PC-9 (cell line): ENCODE measurements around the gene VPS13D. TPM values are rescaled to one million over a fixed set of nuclear protein-coding genes. Genes with fewer than 3 reads are reported as not detected.

Experiments used
- BruUV-seq: library from RNA; stranded (reverse); fragments of 400-500 nt; replicated peaks from 2 replicates; lab custom pipeline; 2021; lab: Mats Ljungman, UMichigan
- CTCF ChIA-PET: fragments of 300-600 bp; sonication (Branson Sonifier 250); formaldehyde crosslinking; loops from one replicate; lab custom pipeline; 2022; ENCODE audit warnings: antibody characterized with exemption; lab: Charles Lee
- POLR2A ChIA-PET: fragments of 300-600 bp; sonication (Branson Sonifier 250); formaldehyde crosslinking; loops from one replicate; lab custom pipeline; 2022; ENCODE audit warnings: antibody characterized with exemption; ENCODE audit not compliant: unreplicated experiment; lab: Charles Lee
- DNase-seq, 2 experiments: peaks; one replicate each; pipeline versions ENCODE4 v3.0.0 to v3.0.0-alpha.2; 2015 to 2022; ENCODE audit warnings: mixed read lengths in 1 of 2
- H2AFZ ChIP-seq: fragments of 200-600 bp; sonication (generic); 2 replicates; pipeline ENCODE4 v1.8.1; 2017; ENCODE audit warnings: antibody characterized with exemption
- H3F3A ChIP-seq: fragments of 200-600 bp; sonication (generic); 2 replicates; pipeline ENCODE4 v1.8.1; 2017; ENCODE audit warnings: antibody characterized with exemption, mild to moderate bottlenecking, low read depth; ENCODE audit not compliant: insufficient read depth
- H3K27ac ChIP-seq: fragments of 200-600 bp; sonication (generic); 2 replicates; pipeline ENCODE4 v1.6.1; 2016; ENCODE audit warnings: mixed run types
- H3K27me3 ChIP-seq: fragments of 200-600 bp; sonication (generic); 2 replicates; pipeline ENCODE4 v1.6.1; 2016; ENCODE audit warnings: low read depth, mixed run types; ENCODE audit not compliant: insufficient read depth
- H3K36me3 ChIP-seq: fragments of 200-600 bp; sonication (generic); 2 replicates; pipeline ENCODE4 v1.6.1; 2016; ENCODE audit warnings: low read depth, mixed run types
- H3K4me1 ChIP-seq: fragments of 200-600 bp; sonication (generic); replicated peaks from 2 replicates; pipeline ENCODE4 v1.6.1; 2016; ENCODE audit warnings: mixed run types; ENCODE audit not compliant: insufficient read depth
- H3K4me2 ChIP-seq: fragments of 200-600 bp; sonication (generic); 2 replicates; pipeline ENCODE4 v1.6.1; 2017; ENCODE audit warnings: mixed run types
- H3K4me3 ChIP-seq: fragments of 200-600 bp; sonication (generic); 2 replicates; pipeline ENCODE4 v1.6.1; 2016; ENCODE audit warnings: mixed run types
- H3K79me2 ChIP-seq: fragments of 200-600 bp; sonication (generic); 2 replicates; pipeline ENCODE4 v1.6.1; 2017; ENCODE audit warnings: low read depth, mixed run types
- H3K9me2 ChIP-seq: fragments of 200-600 bp; sonication (generic); 2 replicates; pipeline ENCODE4 v1.8.1; 2017; ENCODE audit warnings: mild to moderate bottlenecking; ENCODE audit not compliant: insufficient read depth
- H3K9me3 ChIP-seq: fragments of 200-600 bp; sonication (generic); 2 replicates; pipeline ENCODE4 v1.8.1; 2016; ENCODE audit warnings: low read depth; ENCODE audit not compliant: insufficient read depth
- H4K20me1 ChIP-seq: fragments of 200-600 bp; sonication (generic); 2 replicates; pipeline ENCODE4 v1.8.1; 2017; ENCODE audit not compliant: insufficient read depth
- EZH2 ChIP-seq: fragments of 200-600 bp; sonication (generic); IDR thresholded peaks from 2 replicates; pipeline ENCODE4 v1.8.0; 2017; ENCODE audit warnings: antibody characterized with exemption, low read depth
- intact Hi-C: fragments of 100-400 bp; cut with micrococcal nuclease; formaldehyde crosslinking; loops from one replicate; pipeline ENCODE4 v1.10.0; 2022; ENCODE audit not compliant: unreplicated experiment
- total RNA-seq: library from RNA; stranded (reverse); gene quantifications from 2 replicates; pipeline ENCODE4 v1.2.3, GENCODE V29; 2021
- TF ChIP-seq, protein P1 (sequence below): fragments of 200-600 bp; sonication (generic); conservative IDR thresholded peaks from 2 replicates; pipeline ENCODE4 v1.6.1; 2017; ENCODE audit warnings: mixed run types, antibody characterized with exemption, mild to moderate bottlenecking, moderate library complexity

Gene VPS13D
- total RNA-seq, 1 experiment from 2014 or later, result 36.2 TPM

DNA sequence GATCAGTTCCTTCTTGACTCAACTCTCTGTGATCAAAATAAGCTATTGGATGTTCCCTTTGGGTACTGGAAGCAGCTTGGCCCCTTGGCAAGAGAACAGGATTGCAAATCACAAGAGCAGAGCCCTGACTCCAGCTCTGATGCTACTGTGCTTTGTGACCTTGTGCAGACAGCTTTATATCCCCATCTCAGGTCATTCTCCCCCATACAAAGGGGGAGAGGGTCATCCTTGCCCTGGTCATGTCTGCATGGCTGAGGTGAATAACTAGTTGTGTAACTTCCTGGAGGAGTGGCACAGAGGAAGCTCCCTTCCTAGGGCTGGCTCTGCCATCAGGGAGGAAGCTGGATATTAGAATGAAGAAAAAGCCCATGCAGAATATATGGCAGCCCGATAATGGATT, 245.3 kb downstream of the VPS13D start:
- peaks cover 3% of the 10 kb centered on the region; the same call in 1 of the 2 replicates for H3K36me3 ChIP-seq
- no peak for DNase-seq
- H3K79me2 ChIP-seq, result no peaks in the 10 kb centered on the region
- intact Hi-C loops, result loop anchor here (5.0 kb wide), 1 partner anchor 68 kb away; no protein-coding TSS in a partner anchor
- POLR2A ChIA-PET, result interaction anchor here (0.7 kb wide), 1 partner anchor 149 kb away, joined by 10 read pairs; no protein-coding TSS in a partner anchor
- peaks cover 53% of the 10 kb centered on the region for H3K4me1 ChIP-seq
- no peak overlapping the region for H3K4me2 ChIP-seq
- H4K20me1 ChIP-seq, result no peaks in the 10 kb centered on the region
- H3K27ac ChIP-seq, result peak overlapping the region; percentile 96; the same call in 1 of the 2 replicates
- CTCF ChIA-PET, result interaction anchor here (1.2 kb wide), 1 partner anchor 144 kb away, joined by 7 read pairs; no protein-coding TSS in a partner anchor
- peaks cover 15% of the 10 kb centered on the region; the same call in 1 of the 2 replicates for H3K9me3 ChIP-seq
- no TSS peak for BruUV-seq
- peaks cover 43% of the 10 kb centered on the region for H3F3A ChIP-seq
- no peaks in the 10 kb centered on the region for H3K27me3 ChIP-seq
- no peaks in the 10 kb centered on the region for H3K9me2 ChIP-seq
- no peak overlapping the region for H2AFZ ChIP-seq
- no peak overlapping the region for H3K4me3 ChIP-seq
- TF ChIP-seq EZH2, result no peak
- TF ChIP-seq, protein P1, sequence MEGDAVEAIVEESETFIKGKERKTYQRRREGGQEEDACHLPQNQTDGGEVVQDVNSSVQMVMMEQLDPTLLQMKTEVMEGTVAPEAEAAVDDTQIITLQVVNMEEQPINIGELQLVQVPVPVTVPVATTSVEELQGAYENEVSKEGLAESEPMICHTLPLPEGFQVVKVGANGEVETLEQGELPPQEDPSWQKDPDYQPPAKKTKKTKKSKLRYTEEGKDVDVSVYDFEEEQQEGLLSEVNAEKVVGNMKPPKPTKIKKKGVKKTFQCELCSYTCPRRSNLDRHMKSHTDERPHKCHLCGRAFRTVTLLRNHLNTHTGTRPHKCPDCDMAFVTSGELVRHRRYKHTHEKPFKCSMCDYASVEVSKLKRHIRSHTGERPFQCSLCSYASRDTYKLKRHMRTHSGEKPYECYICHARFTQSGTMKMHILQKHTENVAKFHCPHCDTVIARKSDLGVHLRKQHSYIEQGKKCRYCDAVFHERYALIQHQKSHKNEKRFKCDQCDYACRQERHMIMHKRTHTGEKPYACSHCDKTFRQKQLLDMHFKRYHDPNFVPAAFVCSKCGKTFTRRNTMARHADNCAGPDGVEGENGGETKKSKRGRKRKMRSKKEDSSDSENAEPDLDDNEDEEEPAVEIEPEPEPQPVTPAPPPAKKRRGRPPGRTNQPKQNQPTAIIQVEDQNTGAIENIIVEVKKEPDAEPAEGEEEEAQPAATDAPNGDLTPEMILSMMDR, result no peak

DNA sequence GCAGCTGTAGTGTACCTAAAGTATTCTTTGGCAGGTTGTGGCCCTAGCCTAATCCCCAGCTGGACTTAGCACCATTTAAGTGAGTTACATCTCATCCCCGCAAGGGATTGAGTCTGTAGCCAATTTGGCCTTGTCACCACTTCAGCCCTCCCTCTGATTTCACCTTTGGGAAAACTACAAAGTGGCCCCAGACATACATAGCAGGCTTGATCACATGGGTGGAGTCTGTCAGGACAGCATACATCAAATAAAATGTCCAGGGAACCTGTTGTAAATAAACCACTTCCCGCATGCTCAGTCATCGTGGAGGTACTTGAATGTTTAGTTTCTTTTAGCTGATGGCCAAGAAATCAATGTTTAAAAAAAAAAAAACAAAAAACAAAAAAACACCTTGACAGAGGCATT, 245.7 kb downstream of the VPS13D start:
- peaks cover 3% of the 10 kb centered on the region; the same call in 1 of the 2 replicates for H3K36me3 ChIP-seq
- DNase-seq, result peak in 1 of 2 experiments; percentile 71
- no peaks in the 10 kb centered on the region for H3K9me2 ChIP-seq
- H3F3A ChIP-seq, result peaks cover 47% of the 10 kb centered on the region
- ChIA-PET CTCF (interaction anchor here (1.2 kb wide), 1 partner anchor 143 kb away, joined by 7 read pairs; no protein-coding TSS in a partner anchor), POLR2A (interaction anchor here (0.5 to 0.7 kb wide), 3 partner anchors 18 to 148 kb away, joined by 4 to 14 read pairs (median 10); partner anchors contain the start of gene DHRS3)
- no peaks in the 10 kb centered on the region for H3K27me3 ChIP-seq
- BruUV-seq, result no TSS peak
- H4K20me1 ChIP-seq, result no peaks in the 10 kb centered on the region
- intact Hi-C loops, result loop anchor here (5.0 kb wide), 1 partner anchor 68 kb away; no protein-coding TSS in a partner anchor
- H3K79me2 ChIP-seq, result no peaks in the 10 kb centered on the region
- peaks cover 15% of the 10 kb centered on the region; the same call in 1 of the 2 replicates for H3K9me3 ChIP-seq
- H3K27ac ChIP-seq, result peak overlapping the region; percentile 96; the same call in 1 of the 2 replicates
- no peak overlapping the region for H3K4me3 ChIP-seq
- TF ChIP-seq, protein P1, result no peak
- TF ChIP-seq EZH2, result no peak
- no peak overlapping the region for H2AFZ ChIP-seq
- peaks cover 57% of the 10 kb centered on the region for H3K4me1 ChIP-seq
- no peak overlapping the region for H3K4me2 ChIP-seq

DNA sequence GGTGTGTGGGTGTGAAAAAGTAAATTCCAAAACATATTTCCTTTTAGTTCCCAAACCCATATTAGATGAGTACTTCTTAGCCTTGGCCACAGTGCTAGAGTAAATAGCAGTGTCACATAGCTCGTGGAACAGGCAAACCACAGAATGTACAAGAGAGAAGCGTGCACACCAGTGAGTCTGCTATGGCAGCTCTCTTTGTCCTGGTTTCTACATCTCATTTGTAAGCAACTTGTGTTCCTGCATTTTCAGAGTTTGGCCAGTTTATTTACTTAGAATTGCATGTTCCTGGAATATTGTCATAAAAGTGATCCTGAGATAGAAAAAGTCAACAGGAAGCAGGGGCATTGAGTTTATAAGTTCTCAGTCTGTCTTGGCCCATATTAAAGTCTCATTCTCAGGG, 246.1 kb downstream of the VPS13D start:
- intact Hi-C loops, result loop anchor here (5.0 kb wide), 1 partner anchor 69 kb away; no protein-coding TSS in a partner anchor
- TF ChIP-seq EZH2, result no peak
- TF ChIP-seq, protein P1, result no peak
- Histone ChIP-seq H3F3A (peaks cover 51% of the 10 kb centered on the region), H4K20me1 (no peaks in the 10 kb centered on the region), H3K4me1 (peaks cover 60% of the 10 kb centered on the region), H3K27me3 (no peaks in the 10 kb centered on the region), H3K4me3 (no peak overlapping the region), H2AFZ (no peak overlapping the region), H3K9me2 (no peaks in the 10 kb centered on the region), H3K36me3 (peaks cover 3% of the 10 kb centered on the region; the same call in 1 of the 2 replicates), H3K79me2 (no peaks in the 10 kb centered on the region), H3K27ac (peak overlapping the region; percentile 96), H3K9me3 (peaks cover 15% of the 10 kb centered on the region; the same call in 1 of the 2 replicates), H3K4me2 (0 out of 2 replicates have a peak overlapping the region, but pooled peaks have one; percentile 26)
- no TSS peak for BruUV-seq
- POLR2A ChIA-PET, result interaction anchor here (0.5 to 0.7 kb wide), 2 partner anchors 19 to 142 kb away, joined by 4 to 14 read pairs; partner anchors contain the start of gene DHRS3
- DNase-seq, result peak in 1 of 2 experiments; percentile 61
- CTCF ChIA-PET, result interaction anchor here (1.2 kb wide), 1 partner anchor 143 kb away, joined by 7 read pairs; no protein-coding TSS in a partner anchor
